Activated CD8-positive, alpha-beta memory T cell treated with anti-CD3 and anti-CD28 coated beads, Interleukin-2, amount 10 ng/mL, durations not matched to agents 7 days and 5 days (primary cell): ENCODE results near the gene GRIK4. TPM values are rescaled to one million over a fixed set of nuclear protein-coding genes. Genes with fewer than 3 reads are reported as not detected.
"Not testable (repeated sequence)": the region's sequence is repeated elsewhere in the genome, so short reads cannot be mapped to it uniquely, and the experiment has no call there.

Source experiments
- ATAC-seq: fragments of 150-1000 bp; cut with Tn5 transposase; one replicate; pipeline ENCODE4 v1.10.0; 2021; ENCODE audit warnings: moderate library complexity
- CTCF ChIA-PET: fragments of 350-600 bp; sonication (Branson Sonifier 250); formaldehyde crosslinking; loops from one replicate; lab custom pipeline; 2021; ENCODE audit warnings: antibody characterized with exemption; lab: Charles Lee
- DNase-seq: peaks from one replicate; pipeline ENCODE4 v3.0.0-alpha.2; 2020
- H3K27ac Mint-ChIP-seq: one replicate; pipeline ENCODE4 v1.8.0; 2021; ENCODE audit warnings: mild to moderate bottlenecking, mixed read lengths
- H3K27me3 Mint-ChIP-seq: one replicate; pipeline ENCODE4 v1.8.0; 2021; ENCODE audit warnings: mixed read lengths
- H3K36me3 Mint-ChIP-seq: one replicate; pipeline ENCODE4 v1.8.0; 2021; ENCODE audit warnings: mild to moderate bottlenecking, mixed read lengths
- H3K4me1 Mint-ChIP-seq: one replicate; pipeline ENCODE4 v1.8.0; 2021; ENCODE audit warnings: mixed read lengths
- H3K4me3 Mint-ChIP-seq: one replicate; pipeline ENCODE4 v1.8.0; 2021; ENCODE audit warnings: mild to moderate bottlenecking, moderate library complexity, mixed read lengths
- H3K9me3 Mint-ChIP-seq: one replicate; pipeline ENCODE4 v1.8.0; 2022; ENCODE audit warnings: low read depth, mixed read lengths
- total RNA-seq, 2 experiments: library from RNA; stranded (reverse); gene quantifications; one replicate each; pipeline ENCODE4 v1.2.3, GENCODE V29; 2021

Gene GRIK4
- total RNA-seq, 2 experiments from 2014 or later = 0.21 TPM; not detected in 1

DNA sequence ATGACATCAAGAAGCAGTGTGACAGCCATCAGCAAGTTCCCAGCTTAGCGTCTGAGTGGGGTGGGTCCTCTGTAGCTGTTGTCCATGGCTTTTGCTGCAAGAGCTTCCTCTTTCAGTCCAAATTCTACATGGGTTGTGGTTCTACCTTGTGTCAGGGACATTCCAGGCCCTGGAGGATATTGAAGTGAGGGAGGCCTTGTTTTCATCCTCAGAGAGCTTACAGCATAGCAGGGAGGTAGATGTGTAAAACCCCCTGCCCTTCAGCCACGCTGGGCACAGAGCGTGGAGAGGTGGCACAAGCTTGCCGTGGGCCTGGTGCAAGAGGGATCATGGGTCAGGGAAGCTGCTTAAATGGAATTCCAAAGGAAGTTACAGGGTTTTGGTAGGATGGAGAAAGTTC lies 93.9 kb downstream of the GRIK4 start:
- H3K4me1 Mint-ChIP-seq = no peaks in the 10 kb centered on the region
- ATAC-seq = no peak
- H3K36me3 Mint-ChIP-seq = no peaks in the 10 kb centered on the region
- no peak for DNase-seq
- no peak overlapping the region for H3K4me3 Mint-ChIP-seq
- no peaks in the 10 kb centered on the region for H3K9me3 Mint-ChIP-seq
- CTCF ChIA-PET = no interaction called here
- peaks cover 2% of the 10 kb centered on the region for H3K27me3 Mint-ChIP-seq
- H3K27ac Mint-ChIP-seq = no peak overlapping the region

DNA sequence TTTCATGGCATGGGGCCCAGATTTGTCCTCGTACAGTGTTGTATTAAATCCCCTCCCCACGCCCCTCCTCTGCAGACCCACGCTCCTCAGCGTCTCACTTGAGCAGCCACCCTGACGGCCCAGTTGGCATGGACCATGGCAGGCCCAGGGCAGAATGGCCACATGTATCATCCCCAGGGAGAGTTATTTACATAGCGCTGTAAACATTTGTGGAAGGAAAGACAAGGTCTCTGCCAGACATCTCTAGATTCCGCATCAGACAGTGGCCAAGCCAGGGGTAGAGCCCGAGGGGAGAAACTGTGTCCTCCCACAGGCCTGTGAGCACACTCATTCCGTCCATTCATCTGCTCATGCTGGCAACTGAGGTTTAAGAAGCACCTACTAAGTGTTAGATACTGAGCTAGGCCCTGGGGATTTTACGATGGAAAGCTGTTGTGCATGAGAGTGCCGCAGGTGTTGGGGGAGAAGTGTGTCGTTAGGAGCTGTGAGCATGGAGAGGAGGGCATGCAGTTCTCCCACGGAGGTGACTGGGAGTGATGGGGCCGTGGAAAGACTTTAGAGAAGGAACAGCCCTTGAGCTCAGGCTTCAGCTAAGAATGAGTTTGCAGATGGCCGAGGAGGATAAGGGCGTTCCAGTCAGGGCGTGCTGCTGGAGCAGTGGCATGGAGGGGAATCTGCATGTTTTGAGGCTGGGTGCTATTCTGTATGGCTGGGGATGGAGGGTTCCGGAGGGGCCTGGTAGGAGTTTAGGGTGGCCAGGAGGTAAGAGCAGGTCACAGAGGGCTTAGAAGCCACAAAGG lies 94.9 kb downstream of the GRIK4 start:
- Mint-ChIP-seq H3K9me3 (no peaks in the 10 kb centered on the region), H3K4me1 (no peaks in the 10 kb centered on the region), H3K36me3 (no peaks in the 10 kb centered on the region), H3K27me3 (peaks cover 2% of the 10 kb centered on the region), H3K4me3 (no peak overlapping the region), H3K27ac (no peak overlapping the region)
- CTCF ChIA-PET = no interaction called here
- ATAC-seq (no peak), DNase-seq (no peak)

DNA sequence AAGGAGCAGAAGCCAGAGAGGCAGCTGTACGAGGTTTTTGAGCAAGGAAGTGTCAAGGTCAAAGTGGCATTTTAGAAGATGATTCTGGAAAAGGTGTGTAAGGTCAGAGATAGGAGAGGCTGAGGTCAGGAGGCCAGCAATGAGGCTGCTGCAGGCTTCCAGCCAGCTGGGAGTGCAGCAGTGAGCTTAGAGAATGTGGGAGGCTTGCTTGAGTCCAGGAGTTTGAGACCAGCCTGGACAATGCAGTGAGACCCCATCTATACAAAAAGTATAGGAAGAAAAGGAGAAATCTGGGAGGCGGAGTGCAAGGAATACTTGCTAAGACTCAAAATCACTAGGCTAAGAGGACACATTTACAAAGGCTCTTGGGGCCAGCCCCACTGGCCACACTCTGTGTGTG lies 96.5 kb downstream of the GRIK4 start:
- no peak overlapping the region for H3K27ac Mint-ChIP-seq
- DNase-seq (no peak), ATAC-seq (no peak)

DNA sequence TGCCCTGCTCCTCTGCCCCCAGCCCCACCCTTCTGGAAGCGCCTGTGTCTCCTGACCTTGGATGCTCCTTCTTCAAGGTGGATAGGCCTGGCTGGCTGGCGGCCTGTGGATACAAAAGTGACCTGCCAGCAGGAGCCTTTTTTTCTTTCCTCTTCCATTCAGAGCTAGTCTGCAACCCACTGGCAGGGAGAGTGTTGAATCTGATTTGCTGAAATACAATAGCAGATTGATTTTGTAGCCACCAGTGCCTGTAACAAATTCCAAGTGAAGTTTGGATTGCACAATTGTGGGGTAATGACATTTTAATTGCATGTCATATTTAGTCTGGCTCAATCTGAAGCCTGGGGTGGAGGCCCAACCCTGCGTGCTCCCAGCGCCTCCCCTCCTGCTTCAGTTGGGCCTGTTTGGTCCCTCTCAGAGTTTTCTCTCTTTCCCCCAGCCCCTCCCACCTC lies 97.2 kb downstream of the GRIK4 start:
- Mint-ChIP-seq H3K4me3 (no peak overlapping the region), H3K27ac (no peak overlapping the region), H3K27me3 (no peaks in the 10 kb centered on the region), H3K4me1 (peaks cover 14% of the 10 kb centered on the region), H3K36me3 (no peaks in the 10 kb centered on the region), H3K9me3 (no peaks in the 10 kb centered on the region)
- DNase-seq = no peak
- CTCF ChIA-PET = no interaction called here
- no peak for ATAC-seq

More for the DNA sequence above, 96.5 kb downstream of the GRIK4 start:
- peaks cover 7% of the 10 kb centered on the region for H3K4me1 Mint-ChIP-seq
- H3K27me3 Mint-ChIP-seq = no peaks in the 10 kb centered on the region
- no peaks in the 10 kb centered on the region for H3K9me3 Mint-ChIP-seq
- CTCF ChIA-PET = no interaction called here
- no peaks in the 10 kb centered on the region for H3K36me3 Mint-ChIP-seq
- H3K4me3 Mint-ChIP-seq = no peak overlapping the region

DNA sequence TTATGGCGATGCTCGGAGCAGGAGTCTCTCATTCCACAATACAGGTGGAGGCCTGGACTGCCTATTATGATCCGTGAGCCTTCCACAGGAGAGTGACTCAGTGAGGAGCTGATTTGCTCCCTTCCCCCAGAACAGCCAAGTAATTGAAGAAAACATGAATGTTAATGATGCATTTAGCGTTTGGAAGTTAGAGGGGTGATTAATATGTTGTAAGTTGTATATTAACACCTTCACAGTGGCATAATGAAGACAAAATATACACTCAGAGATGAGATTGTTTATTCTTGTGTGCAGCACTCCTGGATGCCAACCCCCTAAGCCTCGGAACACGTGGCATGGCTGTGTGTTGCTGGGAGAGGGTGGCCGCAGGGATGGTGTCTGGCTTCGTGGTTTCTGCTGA lies 98.6 kb downstream of the GRIK4 start:
- ATAC-seq (no peak), DNase-seq (no peak)
- no peaks in the 10 kb centered on the region for H3K36me3 Mint-ChIP-seq
- no peak overlapping the region for H3K27ac Mint-ChIP-seq
- CTCF ChIA-PET = no interaction called here
- no peaks in the 10 kb centered on the region for H3K27me3 Mint-ChIP-seq
- no peaks in the 10 kb centered on the region for H3K9me3 Mint-ChIP-seq
- H3K4me1 Mint-ChIP-seq = peaks cover 18% of the 10 kb centered on the region
- H3K4me3 Mint-ChIP-seq = no peak overlapping the region

DNA sequence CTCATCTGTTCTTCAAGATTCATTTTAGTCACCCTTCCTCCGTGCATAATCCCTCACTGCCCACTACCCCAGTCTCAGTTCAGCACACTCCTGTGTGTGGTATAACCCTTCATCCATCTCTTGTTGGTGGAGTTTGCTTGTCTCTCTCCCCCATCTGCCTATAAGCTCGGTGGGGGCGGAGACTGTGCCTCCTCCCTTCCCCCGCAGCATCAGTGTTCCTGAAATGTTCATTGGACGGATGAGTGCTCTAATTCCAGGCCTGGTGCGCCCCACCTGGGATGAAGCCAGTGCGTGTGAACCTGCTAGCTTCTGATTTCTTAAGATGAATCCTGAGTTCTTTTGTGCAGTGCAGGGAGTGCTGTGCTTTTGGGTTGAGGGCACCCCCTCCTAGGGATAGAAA lies 100.0 kb downstream of the GRIK4 start:
- ATAC-seq (no peak), DNase-seq (no peak)
- no peak overlapping the region for H3K27ac Mint-ChIP-seq
- H3K4me1 Mint-ChIP-seq = peaks cover 18% of the 10 kb centered on the region
- no peaks in the 10 kb centered on the region for H3K9me3 Mint-ChIP-seq
- H3K4me3 Mint-ChIP-seq = no peak overlapping the region
- H3K36me3 Mint-ChIP-seq = no peaks in the 10 kb centered on the region
- H3K27me3 Mint-ChIP-seq = no peaks in the 10 kb centered on the region
- CTCF ChIA-PET = no interaction called here

DNA sequence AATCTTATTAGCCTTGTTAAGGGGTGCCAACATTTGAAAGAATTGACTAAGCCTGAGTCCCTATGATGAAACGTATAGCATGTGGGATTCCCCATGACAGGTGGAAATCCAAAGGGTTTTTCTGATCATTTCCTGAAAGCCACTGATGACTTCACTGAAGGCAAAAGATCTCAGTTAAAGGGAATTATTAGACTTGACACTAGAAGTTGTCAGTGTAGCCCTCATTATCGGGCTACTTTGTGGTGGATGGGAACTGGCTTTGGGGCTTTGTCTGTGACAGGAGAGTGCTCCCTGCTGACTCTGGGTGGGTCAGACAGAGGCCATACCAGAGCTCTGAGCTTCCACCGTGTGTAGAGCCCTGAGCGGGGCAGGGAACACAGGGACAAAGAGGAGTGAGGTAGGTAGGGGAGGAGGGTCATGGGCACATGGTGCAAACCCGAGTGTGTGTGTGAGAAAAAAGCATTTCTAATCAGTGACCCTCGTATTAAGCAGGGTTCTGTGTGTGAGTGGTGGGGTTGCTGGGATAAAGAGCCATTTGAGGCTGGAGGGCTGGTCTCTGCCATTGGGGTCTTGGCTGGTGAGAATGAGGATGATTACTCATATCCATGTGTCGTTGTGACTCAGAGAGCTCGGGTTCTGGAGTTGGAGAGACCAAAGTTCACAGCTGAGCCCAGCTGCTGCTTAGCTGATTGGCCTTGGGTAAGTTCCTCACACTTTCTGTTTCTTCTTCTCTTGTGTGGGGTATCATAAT lies 101.1 kb downstream of the GRIK4 start:
- peaks cover 18% of the 10 kb centered on the region for H3K4me1 Mint-ChIP-seq
- DNase-seq = peak; percentile 64
- peak; percentile 85 for ATAC-seq
- no peaks in the 10 kb centered on the region for H3K9me3 Mint-ChIP-seq
- no peaks in the 10 kb centered on the region for H3K27me3 Mint-ChIP-seq
- H3K27ac Mint-ChIP-seq = peak overlapping the region; percentile 60
- no peak overlapping the region for H3K4me3 Mint-ChIP-seq
- CTCF ChIA-PET = no interaction called here
- no peaks in the 10 kb centered on the region for H3K36me3 Mint-ChIP-seq

DNA sequence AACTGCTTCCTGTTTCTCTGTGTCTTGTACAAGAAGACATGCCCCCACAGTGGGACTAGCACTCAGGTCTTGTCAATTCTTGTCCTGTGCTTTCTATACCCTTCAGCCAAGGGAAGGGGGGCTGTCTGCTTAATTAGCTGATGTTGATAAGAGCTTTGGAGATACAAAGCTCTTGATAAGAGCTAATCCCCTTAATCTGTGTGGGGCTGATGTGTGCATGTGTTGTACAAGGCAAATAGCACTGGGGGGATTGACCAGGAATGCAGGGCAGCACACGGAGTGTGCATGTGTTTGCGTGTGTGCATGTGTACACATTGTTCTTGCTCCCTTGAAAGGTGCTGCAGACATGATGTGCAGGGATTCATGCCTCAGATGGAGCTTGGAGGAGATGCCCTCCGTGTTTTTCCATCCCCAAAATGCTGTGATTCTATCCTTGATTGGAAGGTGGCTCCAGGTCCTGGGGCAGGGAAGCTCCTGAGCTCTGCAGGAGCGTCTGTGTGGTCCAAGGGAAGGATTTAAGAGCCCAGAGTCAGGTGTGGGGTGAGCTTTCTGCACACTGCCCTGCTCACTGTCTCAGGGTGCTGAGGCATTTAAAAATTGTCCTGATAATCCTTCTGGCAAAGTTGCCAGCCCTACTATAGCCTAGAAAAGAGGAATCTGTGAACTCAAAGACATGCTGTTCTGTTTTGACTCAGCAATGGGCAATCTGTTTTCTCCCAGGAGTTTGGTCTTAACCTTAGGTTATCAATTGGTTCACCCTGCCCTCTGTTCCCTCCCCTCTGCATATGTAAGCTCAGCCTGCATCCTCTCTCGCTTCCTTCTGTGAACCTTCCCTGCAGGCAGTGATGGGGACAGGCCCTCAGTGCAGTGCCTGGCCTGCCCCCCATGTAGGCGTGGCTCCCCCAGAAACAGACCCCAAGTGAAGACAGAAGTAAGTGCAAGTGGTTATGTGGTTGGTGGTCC lies 102.0 kb downstream of the GRIK4 start:
- no peaks in the 10 kb centered on the region for H3K36me3 Mint-ChIP-seq
- H3K4me1 Mint-ChIP-seq = peaks cover 18% of the 10 kb centered on the region
- ATAC-seq = peak; percentile 21
- peak overlapping the region; percentile 60 for H3K27ac Mint-ChIP-seq
- no peaks in the 10 kb centered on the region for H3K9me3 Mint-ChIP-seq
- DNase-seq = peak; percentile 41
- CTCF ChIA-PET = no interaction called here
- H3K4me3 Mint-ChIP-seq = no peak overlapping the region
- H3K27me3 Mint-ChIP-seq = no peaks in the 10 kb centered on the region

DNA sequence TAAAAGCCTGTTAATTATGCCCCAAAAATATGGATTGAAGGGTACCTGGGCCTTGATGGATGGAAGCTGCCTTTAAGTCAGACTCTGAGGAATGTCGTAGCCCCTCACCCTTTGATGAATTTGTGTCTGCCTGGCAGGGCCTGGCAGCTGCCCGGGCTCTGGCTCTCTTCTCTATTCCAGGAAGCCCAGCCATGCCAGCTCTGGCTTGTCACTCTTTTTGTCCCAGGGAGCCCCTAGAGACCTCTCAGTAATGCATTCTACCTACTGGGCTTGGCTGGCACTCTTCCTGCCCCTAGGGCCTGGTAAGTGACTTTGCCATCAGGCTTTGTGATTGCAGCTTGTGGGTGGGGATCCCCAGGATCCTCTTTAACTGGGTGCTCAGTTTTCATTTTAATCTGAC lies 103.8 kb downstream of the GRIK4 start:
- no peak for ATAC-seq
- no peak overlapping the region for H3K27ac Mint-ChIP-seq
- H3K4me3 Mint-ChIP-seq = no peak overlapping the region
- CTCF ChIA-PET = no interaction called here
- H3K4me1 Mint-ChIP-seq = peaks cover 18% of the 10 kb centered on the region
- DNase-seq = no peak
- no peaks in the 10 kb centered on the region for H3K27me3 Mint-ChIP-seq
- peaks cover 2% of the 10 kb centered on the region for H3K9me3 Mint-ChIP-seq
- H3K36me3 Mint-ChIP-seq = no peaks in the 10 kb centered on the region

DNA sequence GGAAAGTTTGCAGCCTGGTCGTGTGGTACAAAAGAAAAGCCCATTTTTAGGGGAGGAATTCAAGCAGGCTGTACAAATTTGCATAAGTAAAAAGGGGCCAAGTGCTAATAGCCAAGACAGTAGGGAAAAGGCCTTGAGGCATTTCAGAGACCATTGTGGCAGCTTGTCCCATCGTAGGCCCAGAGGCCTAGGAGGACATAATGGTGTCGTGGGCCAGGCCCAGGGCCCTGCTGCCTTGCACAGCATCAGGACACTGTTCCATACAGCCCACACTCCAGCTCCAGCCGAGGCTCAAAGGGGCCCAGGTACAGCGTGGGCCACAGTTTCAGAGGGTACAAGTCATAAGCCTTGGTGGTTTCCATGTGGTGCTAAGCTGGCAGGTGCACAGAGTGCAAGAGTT lies 106.9 kb downstream of the GRIK4 start:
- no peaks in the 10 kb centered on the region for H3K27me3 Mint-ChIP-seq

DNA sequence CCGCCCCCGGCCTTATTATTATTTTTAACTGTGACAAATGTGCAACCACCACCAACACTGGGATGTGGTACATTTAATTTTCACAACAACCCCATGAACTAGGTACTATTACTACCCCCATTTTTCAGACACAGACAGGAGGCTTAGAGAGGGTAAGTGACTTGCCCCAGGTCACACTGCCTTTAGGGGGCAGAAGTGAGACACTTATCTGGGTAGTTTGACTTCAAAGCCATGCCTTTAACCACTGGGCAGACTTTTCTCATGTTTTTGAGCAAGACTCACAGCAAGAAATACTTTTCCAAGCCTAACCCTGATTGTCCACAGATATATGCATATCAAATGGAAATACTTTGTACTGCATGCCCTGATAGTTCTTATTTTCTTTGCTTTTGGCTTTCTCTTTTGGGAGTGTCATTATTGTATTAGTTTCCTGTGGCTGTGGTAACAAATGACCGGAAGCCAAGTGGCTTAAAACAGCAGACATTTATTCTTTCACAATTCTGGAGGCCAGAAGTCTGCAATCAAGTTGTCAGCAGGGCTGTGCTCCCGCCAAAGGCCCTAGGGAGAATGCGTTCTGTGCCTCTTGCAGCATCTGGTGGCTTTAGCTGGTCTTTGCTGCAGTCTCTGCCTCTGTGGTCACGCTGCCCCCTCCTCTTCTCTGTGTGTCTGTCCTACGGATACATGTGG lies 110.8 kb downstream of the GRIK4 start:
- Mint-ChIP-seq H3K4me3 (no peak overlapping the region), H3K4me1 (no peaks in the 10 kb centered on the region), H3K27ac (no peak overlapping the region), H3K36me3 (no peaks in the 10 kb centered on the region), H3K9me3 (peaks cover 2% of the 10 kb centered on the region), H3K27me3 (no peaks in the 10 kb centered on the region)
- CTCF ChIA-PET = no interaction called here
- ATAC-seq (no peak), DNase-seq (no peak)

More for the DNA sequence above, 106.9 kb downstream of the GRIK4 start:
- peaks cover 7% of the 10 kb centered on the region for H3K4me1 Mint-ChIP-seq
- H3K27ac Mint-ChIP-seq = no peak overlapping the region
- no peak for DNase-seq
- H3K9me3 Mint-ChIP-seq = peaks cover 2% of the 10 kb centered on the region
- no peak overlapping the region for H3K4me3 Mint-ChIP-seq
- no peak for ATAC-seq
- H3K36me3 Mint-ChIP-seq = no peaks in the 10 kb centered on the region
- CTCF ChIA-PET = no interaction called here

DNA sequence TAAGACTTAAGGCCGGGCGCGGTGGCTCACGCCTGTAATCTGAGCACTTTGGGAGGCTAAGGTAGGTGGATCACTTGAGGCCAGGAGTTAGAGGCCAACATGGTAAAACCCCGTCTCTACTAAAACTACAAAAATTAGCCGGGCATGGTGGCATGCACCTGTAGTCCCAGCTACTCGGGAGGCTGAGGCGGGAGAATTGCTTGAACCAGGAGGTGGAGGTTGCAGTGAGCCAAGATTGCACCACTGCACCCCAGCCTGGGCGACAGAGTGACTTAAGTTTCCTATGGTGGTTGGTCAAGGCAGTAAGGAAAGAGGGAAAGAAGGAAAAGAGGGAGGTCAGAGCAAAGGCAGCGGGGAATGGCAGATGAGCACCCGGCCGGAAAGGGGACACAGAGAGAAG lies 113.4 kb downstream of the GRIK4 start:
- not testable (repeated sequence) for H3K27ac Mint-ChIP-seq

DNA sequence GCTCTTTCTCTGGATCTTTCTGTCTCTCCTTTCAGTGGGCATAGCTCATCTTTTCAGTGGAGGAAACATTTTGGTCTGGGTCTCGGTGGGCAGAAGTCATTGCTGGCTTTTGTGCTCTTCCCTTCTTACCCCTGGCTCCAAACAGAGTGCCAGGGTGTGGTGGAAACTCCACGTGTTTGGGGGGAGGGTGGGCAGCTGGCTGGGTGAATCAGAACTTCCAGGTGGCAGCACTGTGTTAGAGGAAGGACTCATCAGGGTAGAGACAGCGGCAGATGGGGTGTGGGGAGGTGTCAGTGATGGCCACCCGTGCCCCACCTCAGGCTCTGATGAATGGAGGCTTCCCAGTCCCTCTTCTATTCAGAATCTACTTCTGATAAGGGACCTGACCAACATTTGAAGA lies 114.0 kb downstream of the GRIK4 start:
- Mint-ChIP-seq H3K27me3 (no peaks in the 10 kb centered on the region), H3K27ac (no peak overlapping the region), H3K9me3 (no peaks in the 10 kb centered on the region), H3K4me3 (no peak overlapping the region), H3K36me3 (no peaks in the 10 kb centered on the region), H3K4me1 (no peaks in the 10 kb centered on the region)
- CTCF ChIA-PET = no interaction called here
- ATAC-seq (no peak), DNase-seq (no peak)

More for the DNA sequence above, 113.4 kb downstream of the GRIK4 start:
- H3K9me3 Mint-ChIP-seq, CTCF ChIA-PET, H3K36me3 Mint-ChIP-seq, ATAC-seq, H3K4me3 Mint-ChIP-seq, H3K27me3 Mint-ChIP-seq, H3K4me1 Mint-ChIP-seq, DNase-seq: not testable (repeated sequence)
